OCI-LY1 (cell line): ENCODE data around the gene GRK5.

Experiments
- H2AFZ ChIP-seq: fragments of 200-600 bp; sonication (generic), shearing (Covaris generic); 2 replicates; pipeline ENCODE4 v1.6.0; 2014; ENCODE audit warnings: antibody characterized with exemption, mild to moderate bottlenecking, low read length
- H3F3A ChIP-seq: fragments of 200-600 bp; sonication (generic), shearing (Covaris generic); 2 replicates; pipeline ENCODE4 v1.6.0; 2014; ENCODE audit warnings: mild to moderate bottlenecking, antibody characterized with exemption, low read length, moderate library complexity; ENCODE audit not compliant: insufficient read depth
- H3K27ac ChIP-seq: fragments of 200-600 bp; sonication (generic); 2 replicates; pipeline ENCODE4 v1.5.1; 2014; ENCODE audit warnings: low read length, mixed run types, mild to moderate bottlenecking, low read depth; ENCODE audit not compliant: poor library complexity, severe bottlenecking
- H3K27me3 ChIP-seq: fragments of 200-600 bp; sonication (generic); 2 replicates; pipeline ENCODE4 v1.6.0; 2014; ENCODE audit warnings: antibody characterized with exemption, mild to moderate bottlenecking, low read length, moderate library complexity; ENCODE audit not compliant: insufficient read depth
- H3K36me3 ChIP-seq: fragments of 200-600 bp; sonication (generic); 2 replicates; pipeline ENCODE4 v1.6.1; 2014; ENCODE audit warnings: mild to moderate bottlenecking, antibody characterized with exemption, low read length, moderate library complexity, mixed read lengths; ENCODE audit not compliant: insufficient read depth
- H3K4me1 ChIP-seq: fragments of 200-600 bp; sonication (generic); 2 replicates; pipeline ENCODE4 v1.5.1; 2014; ENCODE audit warnings: mild to moderate bottlenecking, low read length, moderate library complexity; ENCODE audit not compliant: insufficient read depth, severe bottlenecking
- H3K4me2 ChIP-seq: fragments of 200-600 bp; sonication (generic), shearing (Covaris generic); 2 replicates; pipeline ENCODE4 v1.6.1; 2014; ENCODE audit warnings: low read length
- H3K4me3 ChIP-seq: fragments of 200-600 bp; sonication (generic); 2 replicates; pipeline ENCODE4 v1.5.1; 2014; ENCODE audit warnings: low read length, low read depth, mild to moderate bottlenecking, mixed read lengths; ENCODE audit not compliant: poor library complexity, severe bottlenecking
- H3K79me2 ChIP-seq: fragments of 200-600 bp; shearing (Covaris generic); 2 replicates; pipeline ENCODE4 v1.6.1; 2016; ENCODE audit warnings: mixed run types, low read length, mixed read lengths; ENCODE audit not compliant: insufficient read depth
- H3K9ac ChIP-seq: fragments of 200-600 bp; sonication (generic), shearing (Covaris generic); 2 replicates; pipeline ENCODE4 v1.6.1; 2014; ENCODE audit warnings: mild to moderate bottlenecking, low read length, mixed read lengths
- H3K9me2 ChIP-seq: fragments of 200-600 bp; sonication (generic), shearing (Covaris generic); 2 replicates; pipeline ENCODE4 v1.6.1; 2014; ENCODE audit warnings: low read depth, mild to moderate bottlenecking, low read length, mixed read lengths
- H3K9me3 ChIP-seq: fragments of 200-600 bp; shearing (Covaris generic); 2 replicates; pipeline ENCODE4 v1.6.1; 2014; ENCODE audit warnings: low read length, mixed read lengths
- H4K20me1 ChIP-seq: fragments of 200-600 bp; sonication (generic), shearing (Covaris generic); 2 replicates; pipeline ENCODE4 v1.6.0; 2016; ENCODE audit warnings: mild to moderate bottlenecking, low read length; ENCODE audit not compliant: insufficient read depth
- CTCF ChIP-seq: fragments of 200-600 bp; sonication (generic), shearing (Covaris generic); IDR thresholded peaks from 2 replicates; pipeline ENCODE4 v1.5.1; 2017; ENCODE audit warnings: mild to moderate bottlenecking, antibody characterized with exemption, low read length, moderate library complexity, mixed read lengths
- EZH2 ChIP-seq: fragments of 200-600 bp; sonication (generic), shearing (Covaris generic); IDR thresholded peaks from 2 replicates; pipeline ENCODE4 v1.8.0; 2017; ENCODE audit warnings: borderline replicate concordance, mixed run types, mild to moderate bottlenecking, antibody characterized with exemption, low read length, moderate library complexity, mixed read lengths

Gene GRK5

GRCh38 chr10:119318411-119319160 lies 111.2 kb downstream of the GRK5 start:
- Histone ChIP-seq H3K27ac (no peak overlapping the region), H3K9me3 (no peaks in the 10 kb centered on the region), H3K9me2 (no peaks in the 10 kb centered on the region), H3K4me1 (peaks cover 2% of the 10 kb centered on the region), H3K36me3 (no peaks in the 10 kb centered on the region; the same call in 1 of the 2 replicates), H3K4me2 (no peak overlapping the region), H3K9ac (no peak overlapping the region), H3K4me3 (no peak overlapping the region), H3F3A (no peaks in the 10 kb centered on the region), H3K79me2 (no peaks in the 10 kb centered on the region), H3K27me3 (peaks cover 14% of the 10 kb centered on the region; the same call in 1 of the 2 replicates), H2AFZ (no peak overlapping the region), H4K20me1 (no peaks in the 10 kb centered on the region)
- no peak for TF ChIP-seq CTCF
- TF ChIP-seq EZH2: no peak

GRCh38 chr10:119319161-119319919 lies 112.0 kb downstream of the GRK5 start:
- Histone ChIP-seq H3K4me3 (no peak overlapping the region), H3K79me2 (no peaks in the 10 kb centered on the region), H4K20me1 (no peaks in the 10 kb centered on the region), H3K4me1 (no peaks in the 10 kb centered on the region), H3K27ac (no peak overlapping the region), H3K9me3 (no peaks in the 10 kb centered on the region), H3K36me3 (no peaks in the 10 kb centered on the region; the same call in 1 of the 2 replicates), H3K27me3 (peaks cover 14% of the 10 kb centered on the region; the same call in 1 of the 2 replicates), H3K4me2 (no peak overlapping the region), H3F3A (no peaks in the 10 kb centered on the region), H3K9ac (no peak overlapping the region), H3K9me2 (no peaks in the 10 kb centered on the region), H2AFZ (no peak overlapping the region)
- no peak for TF ChIP-seq CTCF
- TF ChIP-seq EZH2: no peak

DNA sequence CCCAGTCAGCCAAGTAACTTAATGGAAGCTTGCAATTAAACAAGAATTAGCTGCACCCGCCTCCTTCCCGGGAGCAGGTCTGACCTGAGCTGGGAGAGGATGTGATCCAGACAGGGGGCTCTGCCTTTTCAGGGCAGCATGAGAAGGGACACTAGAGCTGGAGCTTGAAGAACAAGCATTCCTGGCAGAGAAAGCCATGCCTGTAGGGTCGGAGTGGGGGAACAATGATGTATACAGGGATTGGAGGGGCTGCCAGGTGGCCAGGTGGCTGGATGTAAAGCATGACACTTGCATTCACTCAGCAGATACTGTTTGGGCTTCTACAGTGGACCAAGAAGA lies 112.5 kb downstream of the GRK5 start:
- Histone ChIP-seq H3F3A (no peaks in the 10 kb centered on the region), H3K27ac (no peak overlapping the region), H3K79me2 (no peaks in the 10 kb centered on the region), H4K20me1 (no peaks in the 10 kb centered on the region), H3K27me3 (peaks cover 12% of the 10 kb centered on the region; the same call in 1 of the 2 replicates), H3K9me2 (no peaks in the 10 kb centered on the region), H3K36me3 (no peaks in the 10 kb centered on the region; the same call in 1 of the 2 replicates), H3K4me1 (no peaks in the 10 kb centered on the region), H3K9me3 (no peaks in the 10 kb centered on the region), H3K4me2 (no peak overlapping the region), H3K4me3 (no peak overlapping the region), H3K9ac (no peak overlapping the region), H2AFZ (no peak overlapping the region)
- TF ChIP-seq EZH2: no peak
- TF ChIP-seq CTCF: no peak
